ENCODE data around the gene LRR1.
"Not testable (repeated sequence)": the region's sequence is repeated elsewhere in the genome, so short reads cannot be mapped to it uniquely, and the experiment has no call there.

LRR1 gene

GRCh38 chr14:49586673-49587460 is 11.9 kb upstream of the LRR1 start:
- DNase-seq, result peak; percentile 65

GRCh38 chr14:49589387-49589786 is 9.4 kb upstream of the LRR1 start:
- DNase-seq, result no peak

GRCh38 chr14:49593016-49593415 is 5.7 kb upstream of the LRR1 start:
- no peak for DNase-seq

- no peak for DNase-seq
These were observed 4.2 kb upstream of the LRR1 start for GRCh38 chr14:49594347-49595091.

GRCh38 chr14:49598189-49598484 is 603 bp upstream of the LRR1 start:
- no peak for DNase-seq

GRCh38 chr14:49607583-49607982 is 8.8 kb downstream of the LRR1 start:
- DNase-seq, result no peak

- DNase-seq, result no peak
These were observed 13.5 kb downstream of the LRR1 start for GRCh38 chr14:49612251-49612650.

GRCh38 chr14:49612671-49613070 is 13.9 kb downstream of the LRR1 start:
- no peak for DNase-seq

- no peak for DNase-seq
These were observed 15.5 kb downstream of the LRR1 start for GRCh38 chr14:49614196-49614595.

GRCh38 chr14:49615776-49616175 is 17.0 kb downstream of the LRR1 start:
- DNase-seq, result no peak

GRCh38 chr14:49617852-49618519 is 19.2 kb downstream of the LRR1 start:
- no peak for DNase-seq

- DNase-seq, result not testable (repeated sequence)
These were observed 20.5 kb downstream of the LRR1 start for GRCh38 chr14:49619273-49619672.

- no peak for DNase-seq
These were observed 21.0 kb downstream of the LRR1 start for GRCh38 chr14:49619730-49620129.

- DNase-seq, result peak; percentile 100
These were observed 21.7 kb downstream of the LRR1 start, which contains the start of the genes MGAT2 and RPL36AL for GRCh38 chr14:49620182-49621113. MGAT2 (plus strand) TSS chr14:49620799; CDS start chr14:49621269, 470 bp downstream. RPL36AL (minus strand) TSS chr14:49620626; CDS start chr14:49619104, 1,522 bp downstream.

GRCh38 chr14:49621114-49621881 is 22.6 kb downstream of the LRR1 start:
- peak; percentile 63 for DNase-seq

- DNase-seq, result no peak
These were observed 23.4 kb downstream of the LRR1 start for GRCh38 chr14:49622022-49622607.

- DNase-seq, result no peak
These were observed 24.6 kb downstream of the LRR1 start for GRCh38 chr14:49623387-49623786.

- DNase-seq, result no peak
These were observed 25.4 kb downstream of the LRR1 start for GRCh38 chr14:49623941-49624839.

GRCh38 chr14:49633640-49634546 is 35.2 kb downstream of the LRR1 start:
- peak; percentile 84 for DNase-seq

All from SHP77 treated with DMSO at 0.1 percent for 48 hours (cell line).